Body of pancreas (tissue), 4 donors: Measurements from ENCODE around the gene NR2C2. TPM values are rescaled to one million over a fixed set of nuclear protein-coding genes. Genes with fewer than 3 reads are reported as not detected.

Experiments
- ATAC-seq: fragments of 150-250 bp; one replicate; pipeline ENCODE4 v1.9.1; 2016
- DNase-seq, 4 donors: peaks; one replicate each; pipeline ENCODE4 v3.0.0-alpha.2; 2019
- H3K27ac ChIP-seq, 4 donors: fragments of 200-600 bp; sonication (generic); 1 replicate in 3 of 4; 2 replicates in 1 of 4; pipeline versions ENCODE4 v1.5.1 to v1.6.1; 2016 to 2019; ENCODE audit warnings: mild to moderate bottlenecking in 1 of 4, mixed read lengths in 1 of 4, moderate library complexity in 1 of 4
- H3K27me3 ChIP-seq, 2 donors: fragments of 200-600 bp; sonication (generic); one replicate each; pipeline ENCODE4 v1.6.0; 2016; ENCODE audit warnings: mild to moderate bottlenecking in 1 of 2
- H3K36me3 ChIP-seq, 2 donors: fragments of 200-600 bp; sonication (generic); replicated peaks in 1 of 2; 2 replicates each; pipeline ENCODE4 v1.5.1; 2016; ENCODE audit warnings: low read depth in 2 of 2; ENCODE audit not compliant: insufficient read depth in 1 of 2
- H3K4me1 ChIP-seq: fragments of 200-600 bp; sonication (generic); one replicate; pipeline ENCODE4 v1.6.0; 2016
- H3K4me3 ChIP-seq, 2 donors: fragments of 200-600 bp; sonication (generic); 1 replicate in 1 of 2; 2 replicates in 1 of 2; pipeline ENCODE4 v1.5.1; 2016 to 2019
- H3K9me3 ChIP-seq, 3 donors: fragments of 200-600 bp; sonication (generic); 1 replicate in 2 of 3; 2 replicates in 1 of 3; pipeline ENCODE4 v1.5.1; 2016
- POLR2A ChIP-seq, 3 donors: fragments of 450-650 bp; IDR thresholded peaks; one replicate each; pipeline ENCODE4 v1.6.1; 2016; ENCODE audit warnings: antibody characterized with exemption in 3 of 3, mild to moderate bottlenecking in 2 of 3
- WGBS, 2 donors: methylation state at CpG; one replicate each; pipeline ENCODE4 v1.1.5; 2017; 5-methylcytosine and 5-hydroxymethylcytosine counted together
- intact Hi-C: fragments of 100-400 bp; cut with DNase I; formaldehyde crosslinking; loops from one replicate; pipeline ENCODE4 v1.15.1; 2023
- total RNA-seq, 2 donors: library from RNA; depleted of rRNA; stranded (reverse); fragments of >200 nt; gene quantifications; one replicate each; pipeline ENCODE4 v1.1.0, GENCODE V29; 2016
- TF ChIP-seq, protein P1 (sequence below), 7 experiments: fragments of 450-650 bp in 4 of 7; fragments of 200-600 bp in 3 of 7; sonication (generic) in 3 of 7; IDR thresholded peaks; one replicate each; pipeline ENCODE4 v1.5.1; 2016 to 2019; ENCODE audit warnings: antibody characterized with exemption in 7 of 7

The NR2C2 gene
- total RNA-seq, 2 donors from 2014 or later, result 16.9 to 22.1 TPM

- no peaks in the 10 kb centered on the region for H3K4me1 ChIP-seq
- intact Hi-C loops, result loop anchor here (10.0 kb wide), 1 partner anchor 256 kb away; no protein-coding TSS in a partner anchor
- H3K27ac ChIP-seq, result no peak overlapping the region
- ATAC-seq (peak; percentile 96), DNase-seq (peak; percentile 89 to 95 (median 90))
- H3K9me3 ChIP-seq, result no peaks in the 10 kb centered on the region
- H3K36me3 ChIP-seq, result no peaks in the 10 kb centered on the region
- TF ChIP-seq POLR2A (IDR thresholded peaks at IDR 0.05), result no peak
- TF ChIP-seq, protein P1, sequence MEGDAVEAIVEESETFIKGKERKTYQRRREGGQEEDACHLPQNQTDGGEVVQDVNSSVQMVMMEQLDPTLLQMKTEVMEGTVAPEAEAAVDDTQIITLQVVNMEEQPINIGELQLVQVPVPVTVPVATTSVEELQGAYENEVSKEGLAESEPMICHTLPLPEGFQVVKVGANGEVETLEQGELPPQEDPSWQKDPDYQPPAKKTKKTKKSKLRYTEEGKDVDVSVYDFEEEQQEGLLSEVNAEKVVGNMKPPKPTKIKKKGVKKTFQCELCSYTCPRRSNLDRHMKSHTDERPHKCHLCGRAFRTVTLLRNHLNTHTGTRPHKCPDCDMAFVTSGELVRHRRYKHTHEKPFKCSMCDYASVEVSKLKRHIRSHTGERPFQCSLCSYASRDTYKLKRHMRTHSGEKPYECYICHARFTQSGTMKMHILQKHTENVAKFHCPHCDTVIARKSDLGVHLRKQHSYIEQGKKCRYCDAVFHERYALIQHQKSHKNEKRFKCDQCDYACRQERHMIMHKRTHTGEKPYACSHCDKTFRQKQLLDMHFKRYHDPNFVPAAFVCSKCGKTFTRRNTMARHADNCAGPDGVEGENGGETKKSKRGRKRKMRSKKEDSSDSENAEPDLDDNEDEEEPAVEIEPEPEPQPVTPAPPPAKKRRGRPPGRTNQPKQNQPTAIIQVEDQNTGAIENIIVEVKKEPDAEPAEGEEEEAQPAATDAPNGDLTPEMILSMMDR (IDR thresholded peaks at IDR 0.05), result peak; percentile 93 to 99 (median 97)
- WGBS, 2 donors, result 14 to 17% methylated on average over 9 to 10 of the region's 10 CpGs
- H3K27me3 ChIP-seq, result no peaks in the 10 kb centered on the region
- H3K4me3 ChIP-seq, result no peak overlapping the region
Observed at GRCh38 chr3:14921034-14921616, 26.3 kb upstream of the NR2C2 start.

- DNase-seq, result no peak
- no peak overlapping the region for H3K4me3 ChIP-seq
- no peak overlapping the region for H3K27ac ChIP-seq
- no peaks in the 10 kb centered on the region for H3K4me1 ChIP-seq
- no peaks in the 10 kb centered on the region for H3K36me3 ChIP-seq
- no peak for ATAC-seq
- H3K27me3 ChIP-seq, result no peaks in the 10 kb centered on the region
- H3K9me3 ChIP-seq, result no peaks in the 10 kb centered on the region
- intact Hi-C loops, result loop anchor here (10.0 kb wide), 1 partner anchor 257 kb away; no protein-coding TSS in a partner anchor
- TF ChIP-seq, protein P1 (IDR thresholded peaks at IDR 0.05), result no peak
- TF ChIP-seq POLR2A (IDR thresholded peaks at IDR 0.05), result no peak
- 64 to 69% methylated on average over 19 to 20 of the region's 21 CpGs for WGBS, 2 donors
Observed at GRCh38 chr3:14921811-14922705, 25.3 kb upstream of the NR2C2 start.

- no peak overlapping the region for H3K27ac ChIP-seq
- no peaks in the 10 kb centered on the region for H3K4me1 ChIP-seq
- H3K36me3 ChIP-seq, result no peaks in the 10 kb centered on the region
- WGBS, 2 donors, result 68 to 76% methylated on average over 13 of the region's 13 CpGs
- intact Hi-C loops, result loop anchor here (10.0 kb wide), 1 partner anchor 258 kb away; no protein-coding TSS in a partner anchor
- ATAC-seq (no peak), DNase-seq (no peak)
- no peaks in the 10 kb centered on the region for H3K9me3 ChIP-seq
- no peaks in the 10 kb centered on the region for H3K27me3 ChIP-seq
- TF ChIP-seq POLR2A (IDR thresholded peaks at IDR 0.05), result no peak
- TF ChIP-seq, protein P1 (IDR thresholded peaks at IDR 0.05), result no peak
- no peak overlapping the region for H3K4me3 ChIP-seq
Observed at GRCh38 chr3:14922863-14923262, 24.5 kb upstream of the NR2C2 start.

DNA sequence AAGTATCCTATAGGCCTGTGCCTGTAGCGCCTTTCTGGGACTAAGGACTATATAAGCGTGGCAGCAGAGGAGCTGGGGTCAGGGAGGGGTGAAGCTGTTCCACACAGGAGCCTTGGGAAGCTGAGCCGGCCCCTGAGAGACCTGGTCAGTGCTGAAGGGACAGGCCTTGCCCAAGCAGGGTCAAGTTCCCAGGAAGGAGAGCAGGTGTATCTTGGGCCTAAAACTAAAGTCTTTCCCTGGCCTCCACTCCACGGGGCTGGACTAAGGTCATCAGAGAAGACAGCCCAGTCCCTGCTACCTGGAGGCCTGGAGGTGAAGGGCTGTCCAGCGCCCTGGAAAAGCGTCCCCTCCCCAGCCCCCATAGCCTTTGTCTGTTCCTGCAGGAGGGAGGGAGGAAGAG lies 23.9 kb upstream of the NR2C2 start:
- Histone ChIP-seq H3K4me3 (no peak overlapping the region), H3K27me3 (no peaks in the 10 kb centered on the region), H3K27ac (no peak overlapping the region), H3K36me3 (no peaks in the 10 kb centered on the region), H3K4me1 (no peaks in the 10 kb centered on the region), H3K9me3 (no peaks in the 10 kb centered on the region)
- intact Hi-C loops, result loop anchor here (10.0 kb wide), 1 partner anchor 259 kb away; no protein-coding TSS in a partner anchor
- DNase-seq (no peak), ATAC-seq (no peak)
- WGBS, 2 donors, result 78 to 83% methylated on average over 3 to 6 of the region's 6 CpGs
- no peak for TF ChIP-seq POLR2A (IDR thresholded peaks at IDR 0.05)
- TF ChIP-seq, protein P1 (IDR thresholded peaks at IDR 0.05), result no peak
